ENCODE data around the gene MLX.
A peak's percentile ranks its signal among the peaks of the same experiment; 100 is the strongest.

The MLX gene, protein sequence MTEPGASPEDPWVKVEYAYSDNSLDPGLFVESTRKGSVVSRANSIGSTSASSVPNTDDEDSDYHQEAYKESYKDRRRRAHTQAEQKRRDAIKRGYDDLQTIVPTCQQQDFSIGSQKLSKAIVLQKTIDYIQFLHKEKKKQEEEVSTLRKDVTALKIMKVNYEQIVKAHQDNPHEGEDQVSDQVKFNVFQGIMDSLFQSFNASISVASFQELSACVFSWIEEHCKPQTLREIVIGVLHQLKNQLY

DNA sequence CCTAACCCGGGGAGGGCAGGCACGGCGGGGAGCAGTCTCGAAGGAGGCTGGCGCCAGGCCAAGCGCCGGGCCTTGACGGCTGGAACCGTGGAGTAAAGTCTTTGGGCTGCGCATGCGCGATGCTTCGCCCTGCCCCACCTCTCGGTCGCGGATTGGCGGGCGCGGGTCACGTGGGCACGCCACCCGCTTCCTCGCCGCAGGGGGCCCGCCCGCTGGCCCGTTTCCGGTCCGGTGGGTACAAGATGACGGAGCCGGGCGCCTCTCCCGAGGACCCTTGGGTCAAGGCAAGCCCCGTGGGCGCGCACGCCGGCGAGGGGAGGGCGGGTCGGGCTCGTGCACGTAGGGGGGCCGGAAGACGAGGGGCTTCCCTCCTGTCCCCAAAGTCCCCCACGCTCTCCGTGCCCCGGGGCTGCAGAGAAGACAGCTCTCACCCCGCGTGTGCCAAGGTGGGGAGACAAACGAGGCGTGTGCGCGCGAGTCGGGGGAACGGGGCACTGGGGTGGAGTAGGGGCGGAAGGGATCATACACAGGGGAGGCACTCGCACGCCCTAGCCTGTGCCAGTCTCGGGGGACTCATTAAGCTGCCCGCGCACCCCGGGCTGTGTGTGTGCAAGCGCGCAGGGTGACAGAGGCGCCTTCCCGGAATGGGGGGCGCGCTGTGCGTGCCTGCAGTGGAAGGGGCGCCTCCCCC, at the start of gene MLX:
Gene MLX, plus strand, starts transcription at position 218 of the 691 bp plus-strand sequence. Its CDS starts 25 bp downstream, at position 243.
- DNase-seq = peak; percentile 92

DNA sequence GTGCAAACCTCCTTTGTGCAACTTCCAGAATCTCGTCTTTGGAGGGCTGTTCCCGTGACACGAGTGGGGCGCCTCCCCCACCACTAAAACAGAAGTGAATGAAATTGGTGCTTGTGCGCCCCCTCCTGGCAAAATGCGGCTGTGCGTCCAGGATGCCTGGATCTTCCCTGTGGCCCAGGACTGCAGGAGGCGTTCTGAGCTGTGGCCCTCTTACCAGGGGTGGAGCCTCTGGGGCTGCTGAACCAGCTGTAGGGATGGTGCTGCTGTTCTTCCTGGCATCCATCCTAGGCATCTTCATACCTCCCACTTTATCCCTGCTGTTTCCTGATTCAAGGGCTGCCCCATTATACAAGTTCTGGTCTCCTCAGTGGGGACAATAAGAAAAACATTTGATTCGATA, 49.4 kb upstream of the MLX start:
- peak; percentile 81 for DNase-seq

DNA sequence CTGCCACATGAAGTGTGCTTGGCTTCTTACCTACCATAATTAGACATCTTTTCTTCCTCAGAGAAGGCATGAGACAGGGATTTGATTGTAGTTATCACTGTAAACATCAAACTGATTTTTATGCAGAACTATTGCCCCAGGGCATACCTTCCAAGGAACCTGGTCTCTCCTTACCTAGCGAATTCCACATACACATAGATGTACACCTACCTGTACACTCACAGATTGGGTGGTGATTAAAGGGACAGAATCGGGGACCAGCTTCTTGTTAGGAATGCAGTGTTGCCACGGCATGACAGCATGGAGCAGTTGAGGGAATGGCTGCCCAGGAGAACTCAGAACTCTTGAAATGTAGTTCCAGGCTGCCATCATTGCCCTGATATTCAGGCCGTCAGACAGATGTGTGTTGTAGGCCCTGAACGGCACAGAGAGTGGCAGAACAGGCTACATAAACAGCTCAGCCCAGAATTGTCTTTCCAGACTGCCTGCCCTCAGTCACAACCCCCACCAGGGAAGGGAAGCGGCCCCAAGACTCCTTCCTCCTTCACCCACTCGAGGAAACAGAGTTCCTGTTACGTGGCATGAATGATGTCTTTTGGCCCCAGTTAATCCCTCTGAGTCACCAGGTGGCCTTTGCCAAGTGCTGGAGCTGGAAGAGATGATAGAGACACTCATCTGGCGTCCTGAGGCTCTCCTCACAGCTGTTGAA, 48.7 kb upstream of the MLX start:
- no peak for DNase-seq

DNA sequence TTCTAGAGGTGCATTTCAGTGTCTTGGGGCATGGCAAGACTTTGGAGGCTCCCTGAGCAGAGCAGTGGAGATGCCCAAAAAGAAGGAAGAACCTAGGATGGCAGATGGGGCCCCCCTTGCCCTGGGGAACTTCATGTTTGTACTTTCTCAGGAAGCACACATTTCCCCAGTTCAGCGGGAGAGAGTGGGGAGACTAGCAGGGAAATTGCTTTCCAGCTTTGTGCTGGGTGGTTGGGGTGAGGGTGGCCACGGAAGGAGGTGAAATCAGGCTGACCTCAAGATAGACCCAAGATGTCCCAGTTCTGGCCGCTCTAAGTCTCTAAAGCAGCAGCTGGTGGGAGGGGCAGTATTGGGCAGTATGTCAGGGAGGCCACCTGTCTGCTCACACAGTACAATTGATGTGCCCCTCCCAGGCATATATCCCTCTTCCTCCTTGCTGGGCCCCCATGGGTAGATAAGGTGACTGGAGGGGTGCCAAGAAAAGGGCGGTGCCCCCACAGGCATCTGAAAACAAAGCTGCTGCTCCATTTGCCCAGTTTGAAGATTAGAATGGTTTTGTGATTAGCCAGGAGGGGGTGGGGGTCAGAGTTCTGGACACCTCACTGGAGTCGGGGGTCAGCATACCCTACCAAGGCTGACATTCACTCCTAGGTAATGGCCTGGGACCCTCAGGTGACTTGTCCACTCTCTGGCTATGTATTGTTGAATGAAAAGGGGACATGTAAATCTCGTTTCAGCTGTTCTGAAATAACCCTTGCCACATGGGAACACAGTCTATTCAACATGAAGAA, 48.0 kb upstream of the MLX start:
- no peak for DNase-seq

DNA sequence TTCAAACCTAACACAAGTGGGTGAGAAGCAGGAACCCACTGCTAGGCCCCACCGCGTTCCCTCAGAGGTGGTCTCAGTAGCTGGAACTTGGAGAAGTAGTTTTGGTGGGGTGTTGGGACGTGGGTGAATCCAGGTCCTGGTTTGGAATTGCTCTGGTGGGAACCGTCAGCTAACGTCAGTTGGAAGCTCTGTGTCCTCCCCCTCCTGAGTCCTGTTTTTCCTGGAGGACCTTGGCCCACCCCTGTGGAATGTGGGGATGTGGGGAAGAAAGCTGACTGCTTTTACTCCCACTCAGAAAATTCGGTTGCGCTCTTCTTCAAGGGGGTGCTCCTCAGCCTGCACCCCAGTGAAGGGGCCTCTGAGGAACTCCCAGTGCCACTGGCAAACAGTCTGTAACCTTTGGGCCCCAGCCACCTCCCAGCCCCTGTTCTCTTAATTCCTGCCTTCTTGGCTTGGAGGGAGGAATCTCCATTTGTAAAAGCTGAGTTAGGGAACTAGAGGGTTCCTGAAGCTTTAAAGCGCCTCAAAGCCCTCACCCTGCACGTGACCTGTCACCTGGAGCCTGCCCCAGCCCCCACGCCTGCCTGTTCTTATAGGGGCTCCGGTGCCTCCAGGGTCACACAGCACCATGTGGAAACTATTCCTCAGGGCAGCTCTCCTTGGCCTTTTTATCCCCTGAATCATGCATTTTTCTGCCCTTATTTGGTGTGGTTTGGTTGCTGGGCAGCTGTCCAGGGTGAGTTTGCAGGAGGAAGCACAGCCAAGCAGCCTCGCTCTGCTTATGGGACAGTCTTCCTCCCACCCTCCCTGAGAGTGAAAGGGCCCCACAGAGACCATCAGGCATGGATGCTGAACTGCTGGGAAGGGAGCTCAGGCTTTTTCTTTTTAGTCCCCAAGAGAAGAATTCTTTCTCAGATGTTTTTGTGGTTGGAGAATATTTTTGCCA, 47.1 kb upstream of the MLX start:
- no peak for DNase-seq

DNA sequence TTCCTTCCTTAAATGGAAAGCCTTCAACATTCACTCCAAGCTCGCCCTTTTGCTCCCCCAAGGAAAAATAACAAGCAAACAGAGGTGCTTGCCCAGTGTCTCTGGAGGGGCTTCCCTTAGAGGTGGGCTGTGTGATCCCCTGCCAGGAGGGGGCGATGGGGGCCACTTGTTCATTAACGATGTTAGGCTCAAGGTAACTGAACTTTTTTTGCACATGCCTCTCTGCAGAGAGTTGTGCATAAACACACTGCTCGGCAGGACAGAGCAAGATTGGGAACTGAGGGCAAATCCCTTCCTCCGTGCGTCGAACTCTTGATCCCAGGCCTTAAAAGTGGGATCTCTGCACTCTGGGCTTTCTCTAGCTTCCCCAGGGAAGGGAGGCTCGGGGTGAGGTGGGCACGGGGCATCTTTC, 46.4 kb upstream of the MLX start:
- DNase-seq = peak; percentile 35

DNA sequence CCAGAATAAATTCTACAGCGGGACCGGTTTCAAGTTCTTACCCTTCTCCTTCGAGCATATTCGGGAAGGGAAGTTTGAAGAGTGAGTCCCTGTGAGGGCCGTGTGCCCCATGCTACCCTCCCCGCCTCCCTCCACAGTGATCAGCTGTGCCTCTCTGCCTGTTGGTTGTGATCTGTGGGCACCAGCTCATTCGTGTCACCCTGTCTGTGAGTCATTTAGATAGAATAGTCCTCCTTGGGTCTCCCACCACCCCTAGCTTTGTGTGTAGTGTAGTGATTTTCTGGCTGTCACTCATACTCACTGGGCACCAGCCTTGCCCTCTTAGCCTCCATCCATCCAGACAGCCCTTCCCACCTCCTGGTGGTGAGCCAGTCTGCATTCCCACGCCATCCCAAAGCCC, 45.9 kb upstream of the MLX start:
- DNase-seq = no peak

DNA sequence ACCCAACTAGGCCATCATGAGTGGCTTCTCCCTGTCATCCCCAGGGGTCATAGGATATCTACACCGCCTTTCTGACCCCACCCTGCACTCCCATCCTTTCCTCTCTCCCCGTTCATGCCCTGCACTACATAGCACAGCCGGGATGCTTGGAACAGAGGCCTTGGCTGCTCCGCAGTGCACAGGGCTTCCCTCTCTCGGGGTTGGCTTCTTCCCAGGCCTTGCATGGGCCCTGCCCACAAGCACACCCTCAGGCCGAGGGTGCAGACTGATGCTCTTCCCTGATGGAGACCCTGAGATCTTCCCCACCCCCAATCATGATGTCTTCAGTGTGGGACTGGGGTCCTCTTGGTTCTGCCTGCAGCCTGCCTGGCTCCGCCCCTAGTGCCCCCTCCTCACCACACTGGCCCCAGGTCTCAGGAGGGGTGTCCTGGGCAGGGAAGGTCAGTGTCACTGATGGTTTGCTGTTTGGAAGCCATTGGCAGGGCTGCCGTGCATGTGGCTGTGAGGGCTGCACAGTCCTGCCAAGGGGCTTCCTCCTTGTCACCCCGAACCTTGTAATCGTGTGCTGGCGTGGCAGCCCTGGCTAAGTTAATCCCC, 45.1 kb upstream of the MLX start:
- no peak for DNase-seq

DNA sequence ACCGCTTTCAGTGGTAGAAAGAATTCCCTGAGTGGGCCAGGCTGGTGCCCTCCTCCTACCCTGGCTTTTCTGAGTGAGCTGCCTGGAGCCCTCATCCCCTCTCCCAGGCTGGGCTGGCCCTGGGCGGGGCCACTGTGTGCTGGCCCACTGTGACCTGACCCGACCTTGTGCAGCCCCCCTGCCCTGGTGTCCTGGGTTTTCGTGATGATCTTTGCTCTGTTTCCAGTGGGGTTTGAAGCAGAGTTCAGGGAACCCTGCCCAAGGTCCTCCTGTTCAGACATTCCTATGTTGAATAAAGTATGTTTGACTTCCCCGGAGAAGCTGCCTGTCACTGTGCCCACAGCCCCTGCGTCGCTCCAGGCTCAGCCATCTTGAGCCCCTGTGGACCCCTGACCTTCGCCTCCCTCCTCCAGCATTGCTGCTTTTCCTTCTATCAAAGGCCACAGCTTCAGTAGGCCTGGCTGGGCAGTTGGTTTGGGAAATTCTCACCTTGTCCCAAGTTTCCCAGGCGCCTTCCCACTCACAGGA, 44.6 kb upstream of the MLX start:
- DNase-seq = no peak

DNA sequence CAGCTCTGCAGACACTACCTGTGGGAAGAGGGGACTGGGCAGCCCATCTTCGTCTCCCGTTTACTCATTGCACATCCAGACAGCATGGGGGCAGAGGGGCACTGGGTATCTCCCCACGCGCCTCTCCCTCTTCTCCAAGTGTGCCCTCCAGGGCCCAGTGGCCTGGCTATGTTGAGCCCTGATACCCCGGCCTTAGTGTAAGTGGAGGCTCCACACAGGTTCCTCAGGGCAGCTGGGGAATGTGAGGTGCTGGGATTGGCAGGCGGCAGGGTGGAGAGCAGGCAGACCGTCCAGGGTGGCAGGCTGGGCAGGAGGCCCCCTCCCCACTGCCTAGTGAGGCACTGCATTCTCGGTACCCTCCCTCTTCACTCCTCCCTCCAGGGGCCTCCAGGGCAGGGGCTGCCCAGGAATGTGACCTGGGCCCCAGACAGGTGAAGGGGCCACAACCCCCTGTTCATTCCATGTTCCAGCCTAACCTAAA, 44.1 kb upstream of the MLX start:
- DNase-seq = no peak

DNA sequence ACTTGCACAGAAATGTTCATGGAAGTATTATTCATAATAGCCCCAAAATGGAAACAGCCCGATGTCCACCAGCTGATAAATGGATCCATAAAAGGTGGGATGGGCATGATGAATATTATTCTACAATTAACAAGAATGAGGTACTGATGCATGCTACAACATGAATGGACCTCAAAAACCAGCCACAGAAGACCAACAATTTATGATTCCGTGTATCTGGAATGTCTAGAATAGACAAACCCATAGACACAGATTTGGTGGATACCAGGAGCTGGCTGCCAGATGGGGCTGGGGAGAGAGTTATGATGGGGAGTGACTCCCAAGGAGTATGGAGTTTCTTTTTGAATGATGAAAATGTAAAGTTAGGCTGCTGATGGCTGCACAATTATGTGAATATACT, 41.7 kb upstream of the MLX start:
- DNase-seq = no peak

DNA sequence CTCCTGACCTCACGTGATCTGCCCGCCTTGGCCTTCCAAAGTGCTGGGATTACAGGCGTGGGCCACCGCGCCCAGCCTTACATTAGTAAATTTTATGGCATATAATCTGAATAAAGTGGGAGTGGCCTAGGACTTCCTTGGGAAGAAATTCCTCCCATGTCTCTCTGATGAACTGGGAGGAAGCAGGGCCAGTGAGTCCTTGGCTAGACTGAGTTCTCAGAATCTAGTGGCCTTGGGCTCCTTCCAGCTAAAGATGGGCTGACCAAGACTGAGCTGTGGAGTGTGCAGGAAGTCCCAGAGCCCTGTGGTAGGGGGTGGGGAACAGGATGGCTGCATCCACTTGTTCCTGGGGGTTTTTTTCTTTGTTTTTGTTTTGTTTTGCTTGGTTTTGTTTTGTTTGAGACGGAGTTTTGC, 40.9 kb upstream of the MLX start:
- DNase-seq = no peak

DNA sequence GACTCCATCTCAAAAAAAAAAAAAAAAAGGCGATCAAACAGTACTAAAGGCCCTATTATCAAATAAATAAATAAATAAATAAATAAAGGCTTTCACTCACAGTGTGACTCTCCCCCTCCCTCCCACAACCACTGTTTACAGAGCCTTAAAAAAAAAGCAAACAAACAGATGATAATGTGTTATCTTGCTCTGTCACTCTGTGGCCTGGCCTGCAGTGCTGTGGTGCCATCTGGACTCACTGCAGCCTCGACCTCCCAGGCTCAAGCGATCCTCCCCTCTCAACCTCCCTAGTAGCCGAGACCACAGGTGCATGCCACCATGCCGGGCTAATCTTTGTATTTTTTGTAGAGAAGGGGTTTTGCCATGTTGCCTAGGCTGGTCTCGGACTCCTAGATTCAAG, 39.0 kb upstream of the MLX start:
- no peak for DNase-seq

DNA sequence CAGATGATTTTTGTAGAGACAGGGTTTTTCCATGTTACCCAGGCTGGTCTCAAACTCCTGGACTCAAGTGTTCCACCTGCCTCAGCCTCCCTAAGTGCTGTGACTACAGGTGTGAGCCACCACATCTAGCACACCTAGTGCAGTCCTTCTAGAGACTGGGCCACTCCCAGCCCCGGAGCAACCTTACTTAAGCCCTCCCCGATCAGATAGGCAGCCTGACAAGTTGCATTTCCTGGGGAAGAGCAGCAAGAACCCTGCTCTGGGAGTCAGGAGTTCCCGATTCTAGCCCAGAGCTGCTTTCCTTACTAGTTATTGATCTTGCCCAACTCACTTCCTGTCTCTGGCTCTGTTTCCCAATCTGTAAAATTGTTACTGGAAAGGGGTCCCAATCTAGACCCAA, 37.8 kb upstream of the MLX start:
- DNase-seq = no peak

DNA sequence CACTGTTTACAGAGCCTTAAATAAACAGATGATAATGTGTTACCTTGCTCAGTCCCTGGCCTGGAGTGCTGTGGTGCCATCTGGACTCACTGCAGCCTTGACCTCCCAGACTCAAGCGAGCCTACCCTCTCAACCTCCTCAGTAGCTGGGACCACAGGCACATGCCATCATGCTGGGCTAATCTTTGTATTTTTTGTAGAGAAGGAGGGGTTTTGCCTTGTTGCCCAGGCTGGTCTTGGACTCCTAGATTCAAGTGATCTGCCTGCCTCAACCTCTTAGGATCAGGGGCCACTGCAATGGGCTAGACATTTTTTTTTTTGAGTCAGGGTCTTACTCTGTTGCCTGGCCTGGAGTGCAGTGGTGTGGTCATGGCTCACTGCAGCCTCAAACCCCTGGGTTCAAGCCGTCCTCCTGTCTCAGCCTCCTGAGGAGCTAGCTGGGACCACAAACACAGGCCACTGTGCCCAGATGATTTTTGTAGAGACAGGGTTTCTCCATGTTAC, 35.9 kb upstream of the MLX start:
- no peak for DNase-seq

DNA sequence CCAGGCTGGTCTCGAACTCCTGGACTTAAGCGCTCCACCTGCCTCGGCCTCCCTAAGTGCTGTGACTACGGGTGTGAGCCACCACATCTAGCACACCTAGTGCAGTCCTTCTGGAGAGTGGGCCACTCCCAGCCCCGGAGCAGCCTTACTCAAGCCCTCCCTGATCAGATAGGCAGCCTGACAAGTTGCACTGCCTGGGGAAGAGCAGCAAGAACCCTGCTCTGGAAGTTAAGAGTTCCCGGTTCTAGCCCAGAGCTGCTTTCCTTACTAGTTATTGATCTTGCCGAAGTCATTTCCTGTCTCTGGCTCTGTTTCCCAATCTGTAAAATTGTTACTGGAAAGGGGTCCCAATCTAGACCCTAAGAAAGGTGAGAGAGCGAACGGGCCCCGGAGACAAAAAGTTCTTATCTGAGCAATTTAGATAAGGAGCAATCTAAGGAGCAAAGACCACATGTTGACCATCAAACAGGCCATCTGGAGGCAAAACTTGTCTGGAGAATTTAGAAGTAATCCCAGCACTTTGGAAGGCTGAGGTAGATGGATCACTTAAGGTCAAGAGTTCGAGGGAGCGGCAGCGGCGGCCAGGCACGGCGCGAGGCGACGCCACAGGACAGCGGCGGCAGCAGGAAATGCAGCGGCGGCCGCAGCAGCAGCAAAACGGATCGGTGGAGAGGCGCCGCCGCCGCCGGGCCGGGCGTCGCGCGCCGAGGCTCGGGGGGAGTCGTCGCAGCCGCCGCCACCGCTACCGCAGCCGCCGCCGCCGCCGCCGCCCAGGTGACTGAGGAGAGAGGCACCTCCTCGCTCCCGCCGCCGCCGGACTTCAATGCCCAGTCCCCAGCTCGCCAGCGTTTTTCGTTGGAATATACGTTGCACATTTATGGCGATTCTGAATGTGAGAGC, 35.2 kb upstream of the MLX start:
- peak; percentile 55 for DNase-seq

DNA sequence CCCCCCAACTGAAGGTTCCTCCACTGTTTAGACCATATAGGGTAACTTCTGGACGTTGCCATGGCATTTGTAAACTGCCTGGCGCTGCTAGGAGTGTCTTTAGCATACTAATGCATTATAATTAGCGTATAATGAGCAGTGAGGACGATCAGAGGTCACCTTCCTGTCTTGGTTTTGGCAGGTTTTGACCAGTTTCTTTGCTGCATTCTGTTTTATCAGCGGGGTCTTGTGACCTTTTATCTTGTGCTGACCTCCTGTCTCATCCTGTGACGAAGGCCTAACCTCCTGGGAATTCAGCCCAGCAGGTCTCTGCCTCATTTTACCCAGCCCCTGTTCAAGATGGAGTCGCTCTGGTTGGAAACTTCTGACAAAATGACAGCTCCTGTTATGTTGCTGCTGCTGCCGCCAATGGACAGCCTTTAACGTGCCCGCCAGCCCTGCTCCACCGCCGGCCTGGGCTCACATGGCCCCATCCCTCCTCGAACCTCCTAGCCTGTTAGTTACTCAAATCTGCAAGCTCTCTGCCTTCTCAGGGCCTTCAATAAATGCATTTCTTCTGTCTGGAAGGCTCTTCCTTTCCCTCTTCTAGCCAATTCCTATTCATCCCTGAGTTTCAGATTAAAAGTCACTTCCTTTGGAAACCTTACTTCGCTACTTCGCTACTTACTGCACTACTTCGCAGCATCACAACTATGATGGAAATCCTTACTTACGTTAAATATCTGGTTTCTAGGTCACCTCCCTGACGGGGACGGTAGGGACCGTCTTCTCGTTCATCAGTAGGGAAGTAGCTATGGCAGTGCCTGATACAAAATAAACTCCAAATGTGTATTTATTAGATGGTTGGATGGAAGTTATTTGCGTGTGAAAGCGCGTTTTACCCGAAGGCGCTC, 31.5 kb upstream of the MLX start:
- no peak for DNase-seq

DNA sequence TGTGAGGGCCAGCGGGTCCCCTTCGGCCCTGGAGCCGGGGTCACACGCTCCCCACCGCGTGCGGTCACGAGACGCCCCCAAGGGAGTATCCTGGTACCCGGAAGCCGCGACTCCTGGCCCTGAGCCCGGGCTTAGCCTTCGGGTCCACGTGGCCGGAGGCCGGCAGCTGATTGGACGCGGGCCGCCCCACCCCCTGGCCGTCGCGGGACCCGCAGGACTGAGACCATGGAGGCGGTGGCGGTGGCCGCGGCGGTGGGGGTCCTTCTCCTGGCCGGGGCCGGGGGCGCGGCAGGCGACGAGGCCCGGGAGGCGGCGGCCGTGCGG, 30.9 kb upstream of the MLX start, which contains the start of gene NAGLU:
Gene NAGLU, plus strand, starts transcription at position 194 of the 324 bp plus-strand sequence. Its CDS starts 32 bp downstream, at position 226.
- peak; percentile 84 for DNase-seq
